Activated CD8-positive, alpha-beta memory T cell treated with anti-CD3 and anti-CD28 coated beads for 48 hours (primary cell): Measurements from ENCODE around the gene CADPS.

Source experiments
- DNase-seq, 3 experiments: peaks; one replicate each; pipeline ENCODE4 v3.0.0-alpha.2; 2020; ENCODE audit warnings: low read depth in 2 of 3, low spot score in 2 of 3

Gene CADPS

GRCh38 chr3:62874711-62875557 lies at the start of gene CADPS:
CADPS (minus strand) TSS chr3:62875416; CDS start chr3:62875029, 387 bp downstream.
- no peak for DNase-seq

DNA sequence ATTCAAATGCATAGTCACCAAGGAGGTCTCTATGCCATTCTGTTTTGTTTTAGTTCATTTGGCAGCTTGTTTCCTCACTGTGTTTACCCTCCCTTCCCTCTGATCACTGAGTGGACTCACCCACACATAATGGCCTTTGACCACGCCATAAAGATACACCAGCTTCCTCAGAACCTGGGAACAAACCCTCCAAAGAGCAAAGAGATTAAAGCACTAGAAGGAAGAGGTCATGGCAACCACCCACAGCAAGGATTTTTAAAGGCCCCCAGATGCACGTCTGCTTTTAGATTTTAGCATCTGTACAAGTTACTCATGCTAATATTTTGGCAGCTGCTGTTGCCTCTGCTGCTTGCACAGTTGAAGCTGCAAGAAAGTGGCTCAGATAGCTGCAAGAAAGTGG lies 47.9 kb upstream of the CADPS start:
- no peak for DNase-seq

- no peak for DNase-seq
These were observed 47.1 kb upstream of the CADPS start for GRCh38 chr3:62922326-62922725.

GRCh38 chr3:62920466-62920784 lies 45.2 kb upstream of the CADPS start:
- DNase-seq = no peak

DNA sequence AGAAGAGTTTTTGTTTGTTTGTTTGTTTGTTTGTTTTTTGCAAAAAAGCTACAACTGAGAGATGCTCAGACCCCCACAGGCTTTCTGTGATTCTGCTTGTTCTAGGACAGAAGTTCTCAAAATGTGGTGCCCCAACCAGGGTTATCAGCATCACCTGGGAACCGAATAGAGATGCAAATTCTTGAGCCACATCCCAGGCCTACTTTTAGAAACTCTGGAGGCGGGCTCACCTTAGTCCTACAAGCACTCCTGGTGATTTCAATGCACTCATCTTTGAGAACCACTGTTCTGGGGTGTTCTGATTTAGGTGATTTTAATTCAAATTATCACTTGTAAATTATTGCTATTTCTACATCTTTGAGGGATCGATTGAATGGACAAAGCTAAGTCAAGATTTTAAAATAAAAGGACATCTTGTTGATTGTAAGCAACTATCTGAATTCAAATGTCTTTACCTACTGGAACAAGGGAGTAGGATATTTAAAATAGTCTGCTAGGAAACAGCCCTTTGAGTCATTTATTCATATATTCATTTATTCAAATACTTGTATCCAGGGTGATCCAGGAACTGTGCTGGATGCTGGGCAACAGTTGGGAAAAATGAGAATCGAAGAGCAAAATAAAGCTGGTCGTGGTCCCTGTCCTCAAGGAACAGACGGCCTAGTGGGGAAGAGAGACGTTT lies 44.7 kb upstream of the CADPS start:
- DNase-seq = no peak

DNA sequence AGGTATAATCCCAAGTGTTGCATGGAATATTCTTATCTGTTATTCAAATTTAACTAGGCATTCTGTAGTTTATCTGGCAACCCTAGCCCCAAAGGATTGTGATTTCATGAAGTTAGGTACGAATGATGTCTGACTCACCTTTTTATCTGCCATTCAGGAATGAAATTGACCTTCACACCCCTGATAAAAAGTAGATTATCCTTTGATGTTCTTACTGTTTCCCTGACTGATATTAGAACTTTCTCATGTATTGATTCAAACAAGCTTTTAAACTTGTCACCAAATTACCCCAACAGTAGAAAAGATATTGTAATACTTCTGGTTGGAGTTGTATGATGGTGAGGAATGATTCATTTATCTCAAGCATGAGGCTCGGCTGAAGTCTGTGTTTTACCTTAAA lies 43.6 kb upstream of the CADPS start:
- no peak for DNase-seq

- DNase-seq = no peak
These were observed 42.9 kb upstream of the CADPS start for GRCh38 chr3:62918131-62918530.

DNA sequence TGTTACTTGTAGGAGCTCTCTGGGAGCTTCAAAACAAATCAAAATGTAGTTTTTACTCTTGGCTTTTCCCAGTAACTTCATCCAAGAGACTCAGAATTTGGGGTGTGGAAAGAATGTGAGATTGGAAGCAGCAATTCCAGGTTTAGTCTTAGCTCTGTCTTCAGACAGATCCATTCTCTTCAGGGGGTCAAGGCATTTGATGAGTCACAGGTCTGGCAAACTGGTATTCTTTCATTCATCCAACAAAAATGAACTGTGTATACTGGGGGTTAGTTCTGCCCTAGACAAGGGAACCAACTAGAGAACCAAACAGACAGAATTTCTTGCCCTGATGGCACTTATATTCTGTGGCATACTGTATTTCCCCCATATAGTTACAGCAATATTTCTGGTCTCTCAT lies 36.3 kb upstream of the CADPS start:
- no peak for DNase-seq

GRCh38 chr3:62905331-62905730 lies 30.1 kb upstream of the CADPS start:
- no peak for DNase-seq

DNA sequence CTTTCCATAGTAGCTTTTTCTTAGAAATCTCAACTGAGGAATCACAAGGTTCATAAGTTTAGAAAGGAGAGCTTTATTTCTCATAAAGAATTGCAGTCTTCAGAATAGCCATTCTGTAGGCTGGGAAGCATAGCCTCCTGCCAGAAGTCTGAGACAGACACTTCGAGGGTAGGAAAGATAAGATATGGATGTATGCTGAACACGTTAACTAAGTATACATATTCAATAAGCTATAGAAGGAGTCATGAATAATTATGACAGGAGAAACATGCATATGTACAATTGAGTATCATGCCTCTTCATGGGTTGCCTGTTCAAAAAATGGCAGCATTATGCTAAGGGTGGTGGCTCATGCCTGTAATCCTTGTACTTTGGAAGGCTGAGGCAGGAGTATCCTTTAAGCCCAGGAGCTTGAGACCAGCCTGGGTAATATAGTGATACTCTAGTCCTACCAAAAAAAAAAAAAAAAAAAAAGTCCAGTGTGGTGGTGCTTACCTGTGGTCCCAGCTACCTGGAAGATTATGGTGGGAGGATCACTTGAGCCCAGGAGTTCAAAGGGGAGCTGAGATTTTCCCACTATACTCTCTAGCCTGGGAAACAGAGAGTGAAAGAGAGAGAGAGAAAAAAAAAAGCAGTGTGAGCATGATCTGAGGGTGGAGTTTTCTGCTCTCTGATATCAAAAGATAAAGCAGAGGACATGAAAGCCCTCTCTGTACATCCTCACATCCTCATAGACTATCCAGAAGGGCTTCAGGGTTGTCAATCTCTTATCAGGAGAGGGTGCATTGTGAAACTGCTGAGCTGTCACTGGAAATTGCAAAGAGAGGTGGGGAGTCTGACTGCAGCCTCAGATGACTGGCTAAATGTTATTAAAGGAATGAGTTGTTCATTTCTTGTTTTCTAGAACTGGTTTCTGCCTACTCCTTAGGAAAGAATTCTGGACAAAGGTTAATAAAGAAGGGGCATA lies 23.6 kb upstream of the CADPS start:
- no peak for DNase-seq

GRCh38 chr3:62895901-62896300 lies 20.7 kb upstream of the CADPS start:
- no peak for DNase-seq

GRCh38 chr3:62892951-62893350 lies 17.7 kb upstream of the CADPS start:
- no peak for DNase-seq

DNA sequence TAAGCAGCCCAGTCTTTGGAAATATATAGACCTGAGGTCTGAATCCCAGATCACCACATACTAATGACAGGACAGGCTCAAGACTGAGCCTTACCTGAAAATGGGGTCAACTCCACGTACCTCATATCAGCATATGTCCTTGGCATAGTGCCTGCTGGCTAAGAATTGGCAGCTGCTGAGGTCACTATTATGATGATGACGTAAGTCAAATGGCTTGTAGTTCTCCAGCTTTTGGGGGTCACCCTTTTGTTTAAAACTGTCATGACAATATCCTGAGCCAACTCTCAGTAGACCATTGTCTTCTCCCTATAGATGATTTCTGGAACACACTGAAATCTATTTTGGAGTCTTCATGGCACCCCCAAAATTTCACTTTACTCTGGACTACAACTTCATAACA lies 16.8 kb upstream of the CADPS start:
- no peak for DNase-seq

DNA sequence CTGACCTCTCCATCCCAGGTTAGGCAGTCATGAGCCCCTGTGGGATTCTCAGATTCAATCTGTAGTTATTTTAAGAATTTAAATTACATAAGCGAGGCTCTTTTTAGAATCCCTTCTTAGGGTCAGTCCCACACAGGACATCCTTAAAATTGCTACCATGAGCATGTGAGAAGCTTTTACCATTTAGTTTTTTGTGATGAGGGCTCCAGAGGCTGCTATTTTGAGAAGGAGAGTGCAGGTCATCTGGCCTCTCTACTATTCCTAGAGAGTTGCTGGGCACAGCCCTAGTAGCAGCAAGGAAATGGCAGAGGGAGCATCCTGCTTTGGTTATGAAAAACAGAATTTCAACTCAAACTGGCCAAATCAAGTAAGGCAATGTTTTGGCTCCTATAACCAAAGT lies 13.6 kb upstream of the CADPS start:
- no peak for DNase-seq

GRCh38 chr3:62888180-62888579 lies 13.0 kb upstream of the CADPS start:
- DNase-seq = no peak

DNA sequence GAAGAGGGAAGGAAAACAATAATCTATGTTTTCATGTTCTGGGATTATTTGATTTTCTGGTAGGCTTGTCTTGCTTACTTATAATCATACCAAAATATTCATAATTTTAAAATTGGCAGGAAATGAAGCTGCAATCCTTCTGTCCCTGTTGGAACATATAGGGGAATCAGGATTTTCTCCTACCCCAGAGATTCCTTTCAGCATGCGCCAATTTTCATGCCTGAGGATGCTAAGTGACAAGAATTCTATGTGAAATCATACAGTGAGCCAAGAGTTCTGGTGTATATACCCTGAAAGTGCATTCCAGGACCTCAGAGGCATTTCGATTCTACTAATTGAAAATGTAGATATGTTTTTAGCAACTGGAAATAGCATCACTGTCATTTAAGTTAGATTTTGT lies 9.9 kb upstream of the CADPS start:
- DNase-seq = no peak

DNA sequence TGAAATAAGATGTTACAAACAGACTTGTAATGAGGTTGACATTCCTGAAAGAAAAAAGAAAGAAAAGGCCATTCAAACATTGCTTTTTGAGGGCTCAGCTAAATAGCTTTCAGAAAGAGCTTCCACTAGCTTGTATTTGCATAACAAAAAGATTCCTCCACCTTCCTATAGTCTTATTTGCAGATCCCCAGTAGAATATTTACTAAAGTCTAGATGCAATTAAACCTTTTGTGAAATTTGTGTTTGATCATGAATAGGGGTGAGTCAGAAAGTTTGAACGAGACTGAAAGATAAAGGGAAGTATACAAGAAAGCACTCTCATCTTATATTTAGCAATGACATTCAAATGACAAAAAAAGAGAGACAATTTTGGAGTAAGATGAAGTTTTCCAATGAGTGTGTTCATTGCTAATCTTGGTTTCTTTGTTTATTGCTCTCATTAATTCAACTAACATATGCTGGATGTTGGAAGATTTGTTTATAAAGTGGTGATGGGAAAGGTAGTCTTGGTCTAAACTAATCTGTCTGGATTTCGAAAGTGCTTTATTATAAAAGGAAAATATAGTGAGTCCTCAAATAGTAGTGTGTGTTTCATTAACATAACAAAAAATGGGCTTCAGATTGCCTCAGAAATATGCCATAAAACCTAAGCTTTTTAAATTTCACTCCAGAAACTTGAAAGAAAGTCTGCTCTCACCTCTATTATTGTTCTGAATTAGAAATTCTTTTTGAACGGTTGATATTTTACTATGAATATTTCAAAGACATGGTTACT lies 9.1 kb upstream of the CADPS start:
- no peak for DNase-seq

DNA sequence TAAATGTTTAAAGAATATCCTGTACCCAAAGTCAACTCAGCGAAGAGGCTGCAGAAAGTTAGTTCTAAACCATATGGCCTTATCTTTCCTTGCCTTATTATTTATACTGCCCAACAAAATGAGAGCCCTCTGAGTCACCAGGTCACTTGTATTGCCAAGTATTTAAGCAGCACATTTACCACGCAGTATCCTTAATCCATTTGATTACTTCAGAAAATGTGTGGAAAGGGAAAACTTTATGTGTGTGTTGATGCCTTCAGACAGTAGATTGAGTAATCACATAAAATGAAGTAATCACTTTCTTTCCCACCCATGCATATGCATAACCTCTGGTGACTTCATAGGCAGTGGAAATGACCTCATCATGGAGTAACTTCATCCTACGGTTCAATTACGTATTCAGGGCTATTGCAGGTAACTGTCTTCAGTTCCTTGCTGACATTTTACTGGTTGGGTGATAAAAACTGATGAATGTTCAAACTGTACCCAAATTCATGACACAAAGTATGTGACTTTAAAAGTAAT lies 7.5 kb upstream of the CADPS start:
- DNase-seq = no peak

- no peak for DNase-seq
These were observed 848 bp upstream of the CADPS start for GRCh38 chr3:62876064-62876463.

DNA sequence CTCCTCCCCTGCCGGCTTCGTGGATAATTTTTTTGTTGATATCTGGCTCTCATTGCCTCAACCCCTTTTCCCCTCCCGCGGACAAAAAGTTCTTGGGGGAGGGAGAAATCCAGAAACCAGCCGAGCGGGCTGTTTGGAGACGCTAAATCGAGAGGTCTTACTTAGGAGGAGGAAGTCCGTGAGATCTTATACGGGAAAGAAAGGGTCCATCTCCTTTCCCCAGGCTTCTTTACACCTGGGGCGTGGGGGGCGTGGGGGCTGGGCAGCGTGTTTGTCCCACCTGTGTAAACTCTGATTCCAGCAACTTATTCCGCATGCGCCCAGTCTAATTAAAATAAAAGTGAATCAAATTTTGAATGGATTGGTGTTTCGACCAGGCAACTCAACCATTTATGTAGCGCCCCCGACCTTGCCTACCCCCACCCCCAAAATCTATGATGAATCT lies 364 bp upstream of the CADPS start:
- DNase-seq = no peak
